ENCODE data around the gene COL23A1.
A peak's percentile ranks its signal among the peaks of the same experiment; 100 is the strongest.
"Not testable (repeated sequence)": the region's sequence is repeated elsewhere in the genome, so short reads cannot be mapped to it uniquely, and the experiment has no call there.

The COL23A1 gene

DNA sequence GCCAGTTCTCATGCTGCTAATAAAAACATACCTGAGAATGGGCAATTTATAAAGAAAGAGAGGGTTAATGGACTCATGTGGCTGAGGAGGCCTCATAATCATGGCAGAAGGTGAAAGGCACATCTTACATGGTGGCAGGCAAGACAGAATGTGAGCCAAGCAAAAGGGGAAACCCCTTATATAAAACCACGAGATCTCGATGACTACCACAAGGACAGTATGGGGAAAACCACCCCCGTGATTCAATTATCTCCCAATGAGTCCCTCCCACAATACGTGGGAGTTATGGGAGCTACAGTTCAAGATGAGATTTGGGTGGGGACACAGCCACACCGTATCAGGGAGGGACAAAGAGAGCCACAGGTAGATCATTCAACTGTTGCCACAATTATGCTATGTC, 272.5 kb downstream of the COL23A1 start:
- H3K18ac ChIP-seq (ENCODE audit: low read length); H3K23ac ChIP-seq (ENCODE audit: low read length); H3K27me3 ChIP-seq (ENCODE audit: insufficient read depth, low read length, poor library complexity); H2BK5ac ChIP-seq (ENCODE audit: low read length); H2BK15ac ChIP-seq (replicated peaks; ENCODE audit: low read depth); H3K4me1 ChIP-seq (ENCODE audit: control insufficient read depth, low read depth, low read length); H3K79me1 ChIP-seq (ENCODE audit: low read length); DNase-seq; H3K4ac ChIP-seq (ENCODE audit: low read depth, low read length); H3K4me2 ChIP-seq (ENCODE audit: low read length); H4K8ac ChIP-seq (ENCODE audit: low read depth, low read length); H3K79me2 ChIP-seq (ENCODE audit: control insufficient read depth, insufficient read depth, low read length); H3K27ac ChIP-seq (ENCODE audit: low read depth, low read length); H2AK5ac ChIP-seq (ENCODE audit: low read length); H3K36me3 ChIP-seq (ENCODE audit: control insufficient read depth, insufficient read depth, low read length); H2BK120ac ChIP-seq (ENCODE audit: low read depth, low read length); H3K4me3 ChIP-seq (ENCODE audit: low read length); H3K9ac ChIP-seq (ENCODE audit: low read length); H3K56ac ChIP-seq (ENCODE audit: low read length); H4K5ac ChIP-seq (ENCODE audit: low read length): not testable (repeated sequence)
- no CpG with 5 or more reads among the region's 5 CpGs for WGBS (ENCODE audit: extremely low coverage, insufficient coverage, low lambda C conversion rate)

DNA sequence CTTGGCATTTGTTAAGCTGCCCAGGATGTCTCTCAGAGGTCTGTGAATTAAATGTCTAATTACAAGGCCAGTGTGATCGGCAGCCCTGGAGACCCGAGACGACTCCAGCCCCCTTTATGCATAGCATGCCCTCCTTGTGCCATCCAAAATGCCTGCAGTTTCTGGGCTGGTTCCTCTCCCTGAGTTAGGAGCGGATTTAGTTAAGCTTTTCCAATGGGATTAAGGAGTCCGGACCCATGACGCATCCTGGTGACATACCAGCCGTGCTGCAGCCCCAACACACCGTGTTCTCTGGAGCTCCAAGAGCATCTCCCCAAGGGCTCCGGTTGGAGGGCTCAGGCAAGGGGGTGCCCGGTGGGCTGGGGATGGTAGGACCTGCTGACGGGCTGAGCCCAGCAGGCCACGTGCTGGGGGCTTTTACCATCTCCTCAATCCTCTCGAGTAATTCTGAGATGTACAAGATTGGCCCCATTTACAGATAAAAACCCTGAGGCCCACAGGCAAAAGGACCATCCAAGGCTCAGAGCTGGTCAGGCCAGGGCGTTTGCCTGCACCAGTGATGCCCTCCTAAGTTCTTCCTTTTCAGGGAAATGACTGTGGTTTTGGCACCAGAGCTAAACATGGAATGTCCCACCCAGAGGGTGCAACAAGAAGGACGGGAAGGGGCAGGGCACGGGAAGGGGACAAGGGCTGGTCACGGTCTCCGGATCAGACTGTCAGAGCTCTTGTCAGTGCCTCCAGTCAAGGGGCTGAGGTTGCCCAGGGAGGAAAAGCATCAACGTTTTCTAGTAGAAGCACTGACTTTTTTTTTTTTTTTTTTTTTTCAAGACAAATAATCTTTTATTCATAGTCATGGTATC, 275.0 kb downstream of the COL23A1 start:
- no peak overlapping the region for H3K4me3 ChIP-seq (ENCODE audit: low read length)
- no peak overlapping the region for H3K4ac ChIP-seq (ENCODE audit: low read depth, low read length)
- no peak for DNase-seq
- H3K27me3 ChIP-seq (ENCODE audit: insufficient read depth, low read length, poor library complexity), result no peaks in the 10 kb centered on the region
- H4K8ac ChIP-seq (ENCODE audit: low read depth, low read length), result no peak overlapping the region
- H3K4me2 ChIP-seq (ENCODE audit: low read length), result no peak overlapping the region
- WGBS (ENCODE audit: extremely low coverage, insufficient coverage, low lambda C conversion rate), result no CpG with 5 or more reads among the region's 19 CpGs
- H3K23ac ChIP-seq (ENCODE audit: low read length), result no peak overlapping the region
- H3K79me1 ChIP-seq (ENCODE audit: low read length), result no peaks in the 10 kb centered on the region
- H2AK5ac ChIP-seq (ENCODE audit: low read length), result no peak overlapping the region
- H3K36me3 ChIP-seq (ENCODE audit: control insufficient read depth, insufficient read depth, low read length), result no peaks in the 10 kb centered on the region
- no peak overlapping the region for H3K27ac ChIP-seq (ENCODE audit: low read depth, low read length)
- no peaks in the 10 kb centered on the region for H3K79me2 ChIP-seq (ENCODE audit: control insufficient read depth, insufficient read depth, low read length)
- peaks cover 5% of the 10 kb centered on the region for H3K4me1 ChIP-seq (ENCODE audit: control insufficient read depth, low read depth, low read length)
- H3K9ac ChIP-seq (ENCODE audit: low read length), result no peak overlapping the region
- H2BK120ac ChIP-seq (ENCODE audit: low read depth, low read length), result no peak overlapping the region
- H3K56ac ChIP-seq (ENCODE audit: low read length), result no peak overlapping the region
- H4K5ac ChIP-seq (ENCODE audit: low read length), result no peak overlapping the region
- H2BK15ac ChIP-seq (replicated peaks; ENCODE audit: low read depth), result no peak overlapping the region
- no peak overlapping the region for H2BK5ac ChIP-seq (ENCODE audit: low read length)
- H3K18ac ChIP-seq (ENCODE audit: low read length), result no peak overlapping the region

DNA sequence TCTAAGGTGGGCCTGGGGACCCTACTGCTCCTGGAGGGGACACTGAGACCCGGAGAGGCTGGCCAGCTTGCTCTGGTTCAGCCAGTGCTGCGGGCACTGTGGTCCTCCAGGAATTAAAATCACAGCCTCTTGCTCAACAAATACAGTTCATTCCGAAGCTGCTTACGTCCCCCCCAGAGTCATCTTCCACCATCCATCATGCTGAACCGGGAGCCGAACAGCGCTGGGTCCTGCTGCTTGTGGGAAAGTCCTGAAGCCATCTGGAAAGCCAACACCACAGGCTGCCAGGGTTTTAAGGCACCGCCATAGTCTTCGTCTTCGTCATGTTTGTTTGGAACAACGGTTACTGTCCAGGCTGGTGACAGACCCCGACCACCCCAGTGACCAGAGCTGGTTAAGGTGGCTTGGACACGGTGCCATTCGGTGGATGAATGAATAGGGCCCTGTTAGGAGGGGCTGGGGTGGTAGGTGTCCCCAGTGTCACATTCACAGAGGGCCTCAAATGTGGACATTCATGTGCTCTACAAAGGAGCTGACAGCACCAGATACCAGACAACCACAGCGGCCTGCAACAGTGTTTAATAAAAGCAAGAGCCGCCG, 276.0 kb downstream of the COL23A1 start:
- no peak overlapping the region for H3K18ac ChIP-seq (ENCODE audit: low read length)
- no peak overlapping the region for H2BK5ac ChIP-seq (ENCODE audit: low read length)
- peaks cover 5% of the 10 kb centered on the region for H3K4me1 ChIP-seq (ENCODE audit: control insufficient read depth, low read depth, low read length)
- H3K4me3 ChIP-seq (ENCODE audit: low read length), result no peak overlapping the region
- no peak overlapping the region for H3K4me2 ChIP-seq (ENCODE audit: low read length)
- DNase-seq, result no peak
- no peak overlapping the region for H2BK15ac ChIP-seq (replicated peaks; ENCODE audit: low read depth)
- no peak overlapping the region for H4K5ac ChIP-seq (ENCODE audit: low read length)
- no CpG with 5 or more reads among the region's 17 CpGs for WGBS (ENCODE audit: extremely low coverage, insufficient coverage, low lambda C conversion rate)
- H2AK5ac ChIP-seq (ENCODE audit: low read length), result no peak overlapping the region
- H2BK120ac ChIP-seq (ENCODE audit: low read depth, low read length), result no peak overlapping the region
- H3K79me1 ChIP-seq (ENCODE audit: low read length), result no peaks in the 10 kb centered on the region
- H3K27me3 ChIP-seq (ENCODE audit: insufficient read depth, low read length, poor library complexity), result no peaks in the 10 kb centered on the region
- no peak overlapping the region for H3K9ac ChIP-seq (ENCODE audit: low read length)
- H3K79me2 ChIP-seq (ENCODE audit: control insufficient read depth, insufficient read depth, low read length), result no peaks in the 10 kb centered on the region
- H3K4ac ChIP-seq (ENCODE audit: low read depth, low read length), result no peak overlapping the region
- H3K56ac ChIP-seq (ENCODE audit: low read length), result no peak overlapping the region
- no peak overlapping the region for H3K23ac ChIP-seq (ENCODE audit: low read length)
- H3K36me3 ChIP-seq (ENCODE audit: control insufficient read depth, insufficient read depth, low read length), result no peaks in the 10 kb centered on the region
- H3K27ac ChIP-seq (ENCODE audit: low read depth, low read length), result no peak overlapping the region
- no peak overlapping the region for H4K8ac ChIP-seq (ENCODE audit: low read depth, low read length)

DNA sequence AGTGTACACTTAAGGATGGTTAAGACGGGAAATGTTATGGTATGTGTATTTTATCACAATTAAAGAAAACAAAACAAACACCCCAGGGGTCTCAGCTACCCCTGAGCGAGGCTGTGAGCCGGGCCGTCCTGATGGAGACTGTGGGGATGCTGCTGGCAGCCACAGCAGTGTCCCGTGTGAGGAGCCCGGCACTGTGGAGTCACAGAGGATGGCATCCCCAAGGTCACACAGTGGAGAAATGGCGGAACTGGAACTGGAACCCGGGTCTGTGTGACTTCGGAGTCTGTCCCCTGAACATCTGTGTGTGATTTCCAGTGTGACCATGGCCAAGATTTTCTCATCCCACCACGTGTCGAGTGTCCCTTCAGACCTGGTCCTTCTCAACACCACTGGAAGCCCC, 276.9 kb downstream of the COL23A1 start:
- no peak overlapping the region for H4K8ac ChIP-seq (ENCODE audit: low read depth, low read length)
- H3K27me3 ChIP-seq (ENCODE audit: insufficient read depth, low read length, poor library complexity), result no peaks in the 10 kb centered on the region
- H3K56ac ChIP-seq (ENCODE audit: low read length), result peak overlapping the region; percentile 84
- H2BK5ac ChIP-seq (ENCODE audit: low read length), result no peak overlapping the region
- no peak overlapping the region for H3K4me3 ChIP-seq (ENCODE audit: low read length)
- H2BK120ac ChIP-seq (ENCODE audit: low read depth, low read length), result no peak overlapping the region
- no peak overlapping the region for H3K4me2 ChIP-seq (ENCODE audit: low read length)
- H3K4me1 ChIP-seq (ENCODE audit: control insufficient read depth, low read depth, low read length), result peaks cover 5% of the 10 kb centered on the region
- DNase-seq, result no peak
- no peak overlapping the region for H3K27ac ChIP-seq (ENCODE audit: low read depth, low read length)
- no peak overlapping the region for H4K5ac ChIP-seq (ENCODE audit: low read length)
- no peak overlapping the region for H3K23ac ChIP-seq (ENCODE audit: low read length)
- peak overlapping the region; percentile 27 for H2AK5ac ChIP-seq (ENCODE audit: low read length)
- no peak overlapping the region for H3K9ac ChIP-seq (ENCODE audit: low read length)
- WGBS (ENCODE audit: extremely low coverage, insufficient coverage, low lambda C conversion rate), result no CpG with 5 or more reads among the region's 11 CpGs
- H2BK15ac ChIP-seq (replicated peaks; ENCODE audit: low read depth), result no peak overlapping the region
- H3K4ac ChIP-seq (ENCODE audit: low read depth, low read length), result no peak overlapping the region
- H3K36me3 ChIP-seq (ENCODE audit: control insufficient read depth, insufficient read depth, low read length), result no peaks in the 10 kb centered on the region
- H3K18ac ChIP-seq (ENCODE audit: low read length), result no peak overlapping the region
- no peaks in the 10 kb centered on the region for H3K79me2 ChIP-seq (ENCODE audit: control insufficient read depth, insufficient read depth, low read length)
- no peaks in the 10 kb centered on the region for H3K79me1 ChIP-seq (ENCODE audit: low read length)

DNA sequence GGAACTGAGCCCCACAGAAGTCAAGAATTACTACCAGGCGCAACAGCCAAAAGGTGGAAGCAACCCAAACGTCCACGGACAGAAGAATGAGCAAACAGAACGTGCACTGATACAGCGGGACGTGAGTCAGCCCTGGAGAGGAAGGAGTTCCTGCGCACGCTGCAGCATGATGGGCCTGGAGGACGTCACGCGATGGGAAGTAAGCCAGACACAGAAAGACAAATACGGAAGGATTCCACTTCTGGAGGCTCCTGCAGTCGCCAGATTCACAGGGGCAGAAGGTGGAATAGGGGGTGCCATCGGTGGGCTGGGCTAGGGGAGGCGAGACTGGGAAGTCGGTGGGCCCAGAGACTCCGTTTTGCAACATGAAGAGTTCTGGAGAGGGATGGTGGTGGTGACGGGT, 277.3 kb downstream of the COL23A1 start:
- H2BK120ac ChIP-seq (ENCODE audit: low read depth, low read length), result no peak overlapping the region
- H3K27me3 ChIP-seq (ENCODE audit: insufficient read depth, low read length, poor library complexity), result no peaks in the 10 kb centered on the region
- peak overlapping the region; percentile 19 for H3K4ac ChIP-seq (ENCODE audit: low read depth, low read length)
- peak overlapping the region; percentile 42 for H3K9ac ChIP-seq (ENCODE audit: low read length)
- H3K4me3 ChIP-seq (ENCODE audit: low read length), result no peak overlapping the region
- no CpG with 5 or more reads among the region's 18 CpGs for WGBS (ENCODE audit: extremely low coverage, insufficient coverage, low lambda C conversion rate)
- peak overlapping the region; percentile 84 for H3K56ac ChIP-seq (ENCODE audit: low read length)
- no peaks in the 10 kb centered on the region for H3K36me3 ChIP-seq (ENCODE audit: control insufficient read depth, insufficient read depth, low read length)
- H4K8ac ChIP-seq (ENCODE audit: low read depth, low read length), result no peak overlapping the region
- no peak overlapping the region for H3K27ac ChIP-seq (ENCODE audit: low read depth, low read length)
- H3K4me1 ChIP-seq (ENCODE audit: control insufficient read depth, low read depth, low read length), result peaks cover 5% of the 10 kb centered on the region
- no peak overlapping the region for H3K4me2 ChIP-seq (ENCODE audit: low read length)
- H2BK15ac ChIP-seq (replicated peaks; ENCODE audit: low read depth), result no peak overlapping the region
- H3K23ac ChIP-seq (ENCODE audit: low read length), result no peak overlapping the region
- no peak overlapping the region for H4K5ac ChIP-seq (ENCODE audit: low read length)
- no peaks in the 10 kb centered on the region for H3K79me1 ChIP-seq (ENCODE audit: low read length)
- H2BK5ac ChIP-seq (ENCODE audit: low read length), result peak overlapping the region; percentile 80
- no peak for DNase-seq
- no peak overlapping the region for H3K18ac ChIP-seq (ENCODE audit: low read length)
- no peaks in the 10 kb centered on the region for H3K79me2 ChIP-seq (ENCODE audit: control insufficient read depth, insufficient read depth, low read length)
- peak overlapping the region; percentile 27 for H2AK5ac ChIP-seq (ENCODE audit: low read length)

Data from mesendoderm (in vitro differentiated cells).